GM21737 (cell line): Measurements from ENCODE around the gene MYH11.
"Not testable (repeated sequence)": the region's sequence is repeated elsewhere in the genome, so short reads cannot be mapped to it uniquely, and the experiment has no call there.

Experiments
- ATAC-seq: cut with Tn5 transposase; IDR thresholded peaks from one replicate; pipeline ENCODE4 v1.9.1; 2021; ENCODE audit warnings: mild to moderate bottlenecking, moderate library complexity; ENCODE audit not compliant: unreplicated experiment

MYH11 gene

DNA sequence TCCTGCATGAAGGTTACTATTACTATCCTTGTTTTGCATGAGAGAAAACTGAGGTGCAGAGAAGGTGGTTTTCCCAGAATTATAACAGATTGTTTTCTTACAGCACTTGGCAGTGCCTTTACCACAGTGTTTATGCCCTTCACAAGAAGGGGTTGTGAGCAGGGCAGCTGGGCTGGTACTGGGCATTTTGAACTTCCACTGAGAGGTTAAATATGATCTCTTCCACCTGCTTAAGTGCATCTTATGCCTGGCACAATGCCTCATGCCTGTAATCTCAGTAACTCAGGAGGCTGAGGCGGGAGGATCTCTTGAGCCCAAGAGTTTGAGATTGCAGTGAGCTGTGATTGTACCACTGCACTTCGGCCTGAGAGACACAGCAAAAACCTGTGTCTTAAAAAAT is 170.5 kb downstream of the MYH11 start:
- ATAC-seq: no peak

DNA sequence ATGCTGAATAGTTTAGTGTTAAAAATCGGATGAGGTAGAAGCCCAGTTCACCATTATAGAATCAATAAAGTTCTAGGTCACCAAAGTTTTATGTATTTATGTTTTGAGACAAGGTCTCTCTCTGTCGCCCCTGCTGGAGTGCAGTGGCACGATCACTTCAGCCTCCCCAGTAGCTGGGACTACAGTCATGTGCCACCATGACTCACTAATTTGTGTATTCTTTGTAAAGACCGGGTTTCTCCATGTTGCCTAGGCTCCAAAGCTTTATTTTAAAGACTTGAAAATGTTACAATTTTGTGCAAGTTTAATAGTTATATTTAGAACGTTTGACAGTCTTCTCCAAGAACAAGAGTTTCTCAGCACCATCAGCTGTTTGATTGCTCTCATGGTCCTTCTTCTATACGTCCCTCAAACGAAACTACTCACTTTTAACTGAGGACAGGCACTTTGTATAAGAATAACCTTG is 174.7 kb downstream of the MYH11 start:
- ATAC-seq: no peak

DNA sequence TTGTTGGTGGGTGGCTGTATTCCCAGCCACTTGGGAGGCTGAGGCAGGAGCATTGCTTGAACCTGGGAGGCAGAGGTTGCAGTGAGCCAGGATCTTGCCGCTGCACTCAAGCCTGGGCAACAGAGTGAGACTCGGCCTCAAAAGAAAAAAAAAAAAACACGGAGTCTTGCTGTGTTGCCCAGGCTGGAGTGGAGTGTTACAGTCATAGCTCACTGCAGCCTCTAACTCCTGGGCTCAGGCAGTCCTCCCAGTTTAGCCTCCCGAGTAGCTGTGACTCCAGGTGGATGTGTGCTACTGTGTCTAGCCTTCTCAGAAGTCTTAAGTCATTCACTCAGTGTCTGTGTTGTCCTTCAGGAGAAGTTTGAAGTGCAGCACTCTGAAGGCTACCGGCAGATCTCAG is 179.4 kb downstream of the MYH11 start:
- no peak for ATAC-seq

DNA sequence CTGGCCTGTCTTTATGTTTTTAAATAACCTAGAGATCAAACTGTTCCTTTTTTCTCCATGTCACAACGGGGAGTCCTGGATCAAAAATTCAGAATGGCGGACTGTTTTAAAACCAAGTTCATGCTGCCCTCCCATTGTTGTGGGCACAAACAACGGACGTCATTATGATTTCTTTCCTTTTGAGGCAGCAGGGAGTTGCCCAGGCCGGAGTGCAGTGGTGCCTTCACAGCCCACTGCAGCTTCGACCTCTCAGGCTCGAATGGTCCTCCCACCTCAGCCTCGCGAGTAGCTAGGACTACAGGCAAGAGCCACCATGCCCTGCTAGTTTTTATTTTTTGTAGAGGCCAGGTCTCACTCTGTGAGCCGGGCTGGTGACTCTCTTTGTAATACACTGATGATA is 180.3 kb downstream of the MYH11 start:
- no peak for ATAC-seq

DNA sequence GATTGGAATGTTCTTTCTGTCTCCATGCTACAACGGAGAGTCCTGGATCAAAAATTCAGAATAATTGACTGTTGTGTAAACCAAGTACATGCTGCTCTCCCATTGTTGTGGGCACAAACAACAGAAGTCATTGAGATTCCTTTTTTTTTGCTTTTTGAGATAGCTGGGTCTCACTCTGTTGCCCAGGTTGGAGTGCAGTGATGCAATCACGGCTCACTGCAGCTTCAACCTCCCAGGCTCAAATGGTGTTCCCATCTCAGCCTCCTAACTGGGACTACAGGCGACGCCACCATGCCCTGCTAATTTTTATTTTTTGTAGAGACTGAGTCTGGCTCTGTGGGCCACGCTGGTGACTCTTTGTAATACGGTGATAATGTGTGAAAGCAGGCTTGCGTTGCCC is 182.3 kb downstream of the MYH11 start:
- no peak for ATAC-seq

- no peak for ATAC-seq
These were observed 184.2 kb downstream of the MYH11 start for GRCh38 chr16:15672514-15673167.

DNA sequence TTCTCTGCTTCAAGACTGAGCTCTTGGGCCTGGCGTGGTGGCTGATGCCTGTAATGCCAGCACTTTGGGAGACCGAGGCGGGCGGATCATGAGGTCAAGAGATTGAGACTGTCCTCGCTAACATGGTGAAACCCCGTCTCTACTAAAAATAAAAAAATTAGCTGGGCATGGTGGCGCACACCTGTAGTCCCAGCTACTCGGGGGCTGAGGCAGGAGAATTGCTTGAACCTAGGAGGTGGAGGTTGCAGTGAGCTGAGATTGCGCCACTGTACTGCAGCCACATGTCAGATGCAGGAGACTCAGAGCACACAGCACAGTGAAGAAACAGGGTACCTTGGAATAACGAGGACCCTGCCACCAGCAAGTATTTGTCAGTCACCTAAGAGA is 184.7 kb downstream of the MYH11 start:
- ATAC-seq: not testable (repeated sequence)

DNA sequence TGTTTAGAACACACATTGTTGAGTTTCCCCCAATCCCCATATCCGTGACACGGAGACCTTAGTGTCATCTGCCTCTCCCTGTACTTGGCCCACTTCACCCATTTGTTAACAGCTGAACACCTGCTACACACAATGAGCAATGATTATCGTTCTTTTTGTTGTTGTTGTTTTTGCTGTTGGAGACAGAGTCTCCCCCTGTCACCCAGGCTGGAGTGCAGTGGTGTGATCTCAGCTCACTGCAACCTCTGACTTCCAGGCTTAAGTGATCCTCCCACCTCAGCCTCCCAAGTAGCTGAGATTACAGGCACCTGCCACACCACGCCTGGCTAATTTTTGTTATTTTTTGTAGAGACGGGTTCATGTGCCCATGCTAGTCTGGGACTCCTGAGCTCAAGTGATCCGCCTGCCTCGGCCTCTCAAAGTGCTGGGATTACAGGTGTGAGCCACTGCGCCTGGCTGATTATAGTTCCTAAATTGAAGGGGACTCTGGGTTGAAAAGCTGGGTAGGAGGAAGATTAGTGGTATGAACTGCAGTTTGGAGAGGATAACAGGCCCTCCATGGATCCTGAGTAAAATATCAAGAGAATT is 185.2 kb downstream of the MYH11 start:
- no peak for ATAC-seq

- no peak for ATAC-seq
These were observed 189.6 kb downstream of the MYH11 start for GRCh38 chr16:15667091-15667742.

DNA sequence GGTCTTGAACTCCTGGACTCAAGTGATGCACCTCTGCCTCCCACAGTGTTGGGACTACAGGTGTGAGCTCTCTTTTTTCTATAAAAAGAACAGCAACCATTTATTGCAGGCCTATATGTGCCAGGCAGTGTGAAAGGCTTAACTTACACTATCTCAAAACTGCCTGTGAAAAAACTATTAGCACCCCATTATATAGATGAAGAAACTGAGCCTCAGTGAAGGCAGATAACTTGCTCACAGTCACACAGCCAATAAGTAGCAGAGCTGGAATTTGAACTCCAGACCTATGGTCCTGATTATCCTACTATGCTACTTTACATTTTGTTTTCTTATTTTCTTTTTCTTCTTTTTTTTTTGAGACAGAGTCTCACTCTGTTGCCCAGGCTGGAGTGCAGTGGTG is 191.7 kb downstream of the MYH11 start:
- no peak for ATAC-seq

DNA sequence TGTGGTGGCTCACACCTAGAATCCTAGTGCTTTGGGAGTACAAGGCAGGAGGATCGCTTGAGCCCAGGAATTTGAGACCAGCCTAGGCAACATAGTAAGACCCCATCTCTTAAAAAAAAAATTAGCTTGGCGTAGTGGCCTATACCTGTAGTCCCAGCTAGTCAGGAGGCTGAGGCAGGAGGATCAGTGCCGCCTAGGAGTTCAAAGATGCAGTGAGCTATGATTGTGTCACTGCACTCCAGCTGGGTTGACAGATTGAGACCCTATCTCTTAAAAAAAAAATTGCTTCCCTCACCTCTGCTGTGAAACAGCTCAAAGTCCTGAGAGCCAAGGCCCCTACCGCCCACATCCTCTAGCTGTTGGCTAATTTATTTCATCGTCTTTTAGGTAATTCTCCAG is 196.6 kb downstream of the MYH11 start:
- no peak for ATAC-seq

DNA sequence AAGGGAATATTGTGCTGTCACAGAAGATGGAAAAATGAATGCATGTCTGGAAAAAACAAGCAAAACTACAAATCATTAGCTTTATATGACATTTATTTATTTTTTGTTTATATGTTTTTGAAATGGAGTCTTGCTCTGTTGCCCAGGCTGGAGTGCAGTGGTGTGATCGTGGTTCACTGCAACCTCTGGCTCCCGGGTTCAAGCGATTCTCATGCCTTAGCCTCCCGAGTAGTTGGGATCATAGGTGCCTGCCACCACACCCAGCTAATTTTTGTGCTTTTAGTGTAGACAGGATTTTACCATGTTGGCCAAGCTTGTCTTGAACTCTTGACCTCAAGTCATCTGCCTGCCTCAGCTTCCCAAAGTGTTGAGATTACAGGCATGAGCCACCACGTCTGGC is 198.3 kb downstream of the MYH11 start:
- no peak for ATAC-seq

- ATAC-seq: no peak
These were observed 198.7 kb downstream of the MYH11 start for GRCh38 chr16:15658149-15658548.

DNA sequence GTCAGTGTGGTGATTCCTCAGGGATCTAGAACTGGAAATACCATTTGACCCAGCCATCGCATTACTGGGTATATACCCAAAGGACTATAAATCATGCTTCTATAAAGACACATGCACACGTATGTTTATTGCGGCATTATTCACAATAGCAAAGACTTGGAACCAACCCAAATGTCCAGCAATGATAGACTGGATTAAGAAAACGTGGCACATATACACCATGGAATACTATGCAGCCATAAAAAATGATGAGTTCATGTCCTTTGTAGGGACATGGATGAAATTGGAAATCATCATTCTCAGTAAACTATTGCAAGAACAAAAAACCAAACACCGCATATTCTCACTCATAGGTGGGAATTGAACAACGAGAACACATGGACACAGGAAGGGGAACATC is 201.3 kb downstream of the MYH11 start:
- ATAC-seq: not testable (repeated sequence)

DNA sequence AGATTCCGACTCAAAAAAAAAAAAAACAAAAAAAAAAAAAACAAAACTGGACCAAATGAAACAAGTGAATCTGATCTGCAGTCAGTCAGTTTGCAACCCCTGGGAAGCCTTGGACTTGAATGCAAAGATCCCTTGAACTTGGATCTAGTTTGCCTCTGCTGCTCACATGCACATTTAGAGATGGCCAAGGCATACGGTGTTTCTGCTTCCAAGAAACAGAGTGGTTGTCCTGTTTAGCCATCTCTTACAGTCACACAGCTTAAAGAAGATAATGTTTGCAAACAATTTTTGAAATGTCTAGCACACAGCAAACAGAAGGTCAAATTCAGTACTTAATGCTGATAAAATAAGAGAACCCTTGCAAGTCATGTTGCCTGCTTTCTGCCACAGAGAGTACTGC is 202.2 kb downstream of the MYH11 start:
- no peak for ATAC-seq

GRCh38 chr16:15653227-15653626 is 203.6 kb downstream of the MYH11 start:
- no peak for ATAC-seq
